ENCODE data around the gene RTL10.

RTL10 gene

DNA sequence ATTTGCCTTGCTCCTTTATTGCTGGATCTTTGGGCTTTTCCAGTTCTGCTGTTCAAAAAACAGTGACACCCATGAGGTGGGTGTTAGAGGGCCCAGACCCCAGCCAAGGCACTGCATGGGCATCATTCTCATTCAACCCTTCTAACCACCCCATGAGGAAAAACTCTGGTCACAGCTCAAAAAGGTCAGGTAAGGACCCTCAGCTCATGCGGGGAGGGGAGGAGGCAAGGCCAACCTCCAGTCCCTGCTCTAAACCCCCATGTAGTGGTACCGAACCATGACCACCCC is 7.4 kb downstream of the RTL10 start:
- H3K27ac ChIP-seq: no peak overlapping the region
- TF ChIP-seq, protein P1, sequence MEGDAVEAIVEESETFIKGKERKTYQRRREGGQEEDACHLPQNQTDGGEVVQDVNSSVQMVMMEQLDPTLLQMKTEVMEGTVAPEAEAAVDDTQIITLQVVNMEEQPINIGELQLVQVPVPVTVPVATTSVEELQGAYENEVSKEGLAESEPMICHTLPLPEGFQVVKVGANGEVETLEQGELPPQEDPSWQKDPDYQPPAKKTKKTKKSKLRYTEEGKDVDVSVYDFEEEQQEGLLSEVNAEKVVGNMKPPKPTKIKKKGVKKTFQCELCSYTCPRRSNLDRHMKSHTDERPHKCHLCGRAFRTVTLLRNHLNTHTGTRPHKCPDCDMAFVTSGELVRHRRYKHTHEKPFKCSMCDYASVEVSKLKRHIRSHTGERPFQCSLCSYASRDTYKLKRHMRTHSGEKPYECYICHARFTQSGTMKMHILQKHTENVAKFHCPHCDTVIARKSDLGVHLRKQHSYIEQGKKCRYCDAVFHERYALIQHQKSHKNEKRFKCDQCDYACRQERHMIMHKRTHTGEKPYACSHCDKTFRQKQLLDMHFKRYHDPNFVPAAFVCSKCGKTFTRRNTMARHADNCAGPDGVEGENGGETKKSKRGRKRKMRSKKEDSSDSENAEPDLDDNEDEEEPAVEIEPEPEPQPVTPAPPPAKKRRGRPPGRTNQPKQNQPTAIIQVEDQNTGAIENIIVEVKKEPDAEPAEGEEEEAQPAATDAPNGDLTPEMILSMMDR (conservative IDR thresholded peaks at IDR 0.05): no peak
- TF ChIP-seq ZFX (IDR thresholded peaks at IDR 0.05): no peak

DNA sequence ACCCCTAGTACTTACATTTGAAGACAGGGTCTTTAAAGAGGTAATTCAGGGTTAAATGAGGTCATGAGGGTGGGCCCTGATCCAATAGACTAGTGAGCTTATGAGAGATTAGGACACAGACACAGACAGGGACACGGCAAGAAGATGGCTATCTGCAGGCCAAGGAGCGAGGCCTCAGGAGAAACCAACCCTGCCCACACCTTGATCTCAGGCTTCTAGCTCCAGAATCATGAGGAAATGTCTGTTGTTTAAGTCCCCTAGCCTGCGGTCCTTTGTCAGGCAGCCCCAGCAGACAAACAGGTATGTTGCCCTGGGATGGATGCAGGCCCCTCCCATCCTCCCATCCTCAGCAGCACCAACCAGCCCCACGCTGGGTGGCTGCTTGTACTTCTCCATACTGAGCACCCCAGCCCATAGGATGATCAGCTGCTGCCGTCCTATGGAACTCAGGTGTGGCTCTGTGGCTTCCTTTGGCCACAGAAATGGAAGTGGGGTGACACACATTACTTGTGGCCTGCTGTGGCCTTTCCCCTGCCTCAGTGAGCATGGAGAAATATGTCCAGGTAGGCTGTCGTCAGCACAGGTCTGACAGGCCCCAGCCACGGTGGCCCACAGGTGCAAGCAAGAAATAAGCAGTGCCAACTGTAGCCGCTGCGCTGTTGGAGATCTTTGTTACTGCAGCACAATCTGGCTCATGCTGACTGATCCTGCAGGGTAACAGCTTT is 7.9 kb downstream of the RTL10 start:
- no peak for TF ChIP-seq ZFX (IDR thresholded peaks at IDR 0.05)
- TF ChIP-seq, protein P1 (conservative IDR thresholded peaks at IDR 0.05): no peak
- no peak overlapping the region for H3K27ac ChIP-seq

DNA sequence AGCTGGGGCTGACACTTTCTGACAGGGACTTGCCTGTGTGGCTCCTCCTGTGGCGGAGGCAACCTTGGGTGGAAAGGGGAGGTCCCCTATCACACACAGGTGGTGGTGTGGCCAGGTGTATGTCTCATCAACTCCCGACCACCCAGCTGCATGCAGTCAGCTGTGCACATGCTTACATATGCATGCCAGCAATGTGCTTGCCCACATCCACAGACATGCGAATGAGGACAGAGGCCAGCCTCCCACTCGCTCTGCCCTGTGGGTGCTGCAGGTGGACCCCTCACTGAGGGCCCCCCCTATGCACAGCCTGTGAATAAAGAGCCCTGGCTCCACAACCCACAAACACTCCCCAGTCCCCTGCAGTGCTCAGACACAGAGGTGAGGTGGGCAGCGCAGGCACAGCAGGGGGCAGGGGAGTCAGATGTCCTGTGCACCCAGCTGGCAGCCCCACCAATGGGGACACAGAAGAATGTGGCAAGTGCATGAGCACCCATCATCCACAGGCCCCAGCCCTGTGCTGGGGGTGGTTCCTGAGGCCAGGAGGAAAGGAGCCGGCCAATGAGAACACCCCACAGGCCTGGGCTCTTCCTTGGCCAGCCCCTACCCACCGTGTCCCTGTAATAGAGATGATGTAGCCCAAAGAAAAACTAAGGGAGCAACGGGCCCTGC is 9.5 kb downstream of the RTL10 start:
- no peak for TF ChIP-seq ZFX (IDR thresholded peaks at IDR 0.05)
- peak overlapping the region; percentile 66 for H3K27ac ChIP-seq

DNA sequence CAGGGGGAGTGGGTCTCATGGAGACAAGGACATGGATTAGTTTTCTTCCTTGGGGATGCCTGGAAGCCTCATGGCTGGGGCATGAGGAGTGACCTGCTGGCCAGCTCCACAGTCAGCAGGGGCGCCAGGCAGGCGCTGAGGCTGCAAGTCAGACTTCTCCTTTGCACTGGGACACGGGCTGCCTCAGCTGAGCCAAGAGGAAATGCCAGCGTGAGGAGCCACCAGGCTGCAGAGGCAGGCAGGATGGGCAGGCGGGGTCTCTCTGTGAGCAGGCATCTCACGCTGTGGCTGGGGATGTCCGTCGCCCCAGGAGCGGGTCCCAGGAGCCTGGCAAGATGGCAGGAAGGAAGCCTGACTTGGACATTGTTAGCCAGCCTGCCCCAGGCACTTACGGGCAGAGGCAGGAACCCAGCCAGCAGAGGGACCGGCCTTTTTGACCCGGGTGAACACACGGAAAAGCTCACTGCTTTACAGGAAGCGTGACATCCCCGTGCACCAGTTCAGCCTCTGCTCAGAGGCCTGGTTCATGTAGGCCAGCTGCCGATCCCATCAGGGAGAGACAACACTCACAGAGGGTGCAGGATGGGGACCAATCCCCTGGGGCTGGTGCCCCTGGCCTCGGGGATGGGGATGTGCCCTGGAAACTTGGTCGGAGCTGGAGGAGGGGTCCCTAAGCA is 10.2 kb downstream of the RTL10 start:
- TF ChIP-seq, protein P1 (conservative IDR thresholded peaks at IDR 0.05): no peak
- TF ChIP-seq ZFX (IDR thresholded peaks at IDR 0.05): peak; percentile 52; the same call in 1 of the 2 replicates
- H3K27ac ChIP-seq: peak overlapping the region; percentile 66

DNA sequence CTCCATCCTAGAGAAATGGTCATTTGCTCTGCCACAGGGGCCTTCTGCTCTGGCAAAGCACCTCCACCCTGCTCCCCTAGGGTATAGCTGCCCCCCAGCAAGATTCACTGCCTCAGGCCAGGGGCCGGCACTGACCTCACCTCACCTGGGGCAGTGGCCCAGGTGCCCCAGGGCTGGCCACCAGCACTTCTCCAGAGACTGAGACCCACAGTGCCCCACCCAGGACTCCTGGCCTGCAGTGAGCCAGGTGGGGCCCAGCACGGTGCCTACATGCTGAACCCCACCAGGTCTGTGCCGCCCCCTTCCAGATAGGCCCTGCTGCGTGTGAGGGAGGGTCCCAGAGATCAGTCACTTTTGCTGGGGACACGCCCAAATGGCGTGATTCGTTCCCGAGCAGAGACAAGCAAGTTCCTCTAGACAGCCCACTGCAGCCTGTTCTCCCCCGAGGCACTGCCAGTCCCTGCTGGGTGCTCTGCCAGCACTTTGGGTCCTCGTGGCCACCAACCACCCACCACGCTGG is 10.8 kb downstream of the RTL10 start:
- TF ChIP-seq, protein P1 (conservative IDR thresholded peaks at IDR 0.05): no peak
- TF ChIP-seq ZFX (IDR thresholded peaks at IDR 0.05): no peak
- H3K27ac ChIP-seq: peak overlapping the region; percentile 66

DNA sequence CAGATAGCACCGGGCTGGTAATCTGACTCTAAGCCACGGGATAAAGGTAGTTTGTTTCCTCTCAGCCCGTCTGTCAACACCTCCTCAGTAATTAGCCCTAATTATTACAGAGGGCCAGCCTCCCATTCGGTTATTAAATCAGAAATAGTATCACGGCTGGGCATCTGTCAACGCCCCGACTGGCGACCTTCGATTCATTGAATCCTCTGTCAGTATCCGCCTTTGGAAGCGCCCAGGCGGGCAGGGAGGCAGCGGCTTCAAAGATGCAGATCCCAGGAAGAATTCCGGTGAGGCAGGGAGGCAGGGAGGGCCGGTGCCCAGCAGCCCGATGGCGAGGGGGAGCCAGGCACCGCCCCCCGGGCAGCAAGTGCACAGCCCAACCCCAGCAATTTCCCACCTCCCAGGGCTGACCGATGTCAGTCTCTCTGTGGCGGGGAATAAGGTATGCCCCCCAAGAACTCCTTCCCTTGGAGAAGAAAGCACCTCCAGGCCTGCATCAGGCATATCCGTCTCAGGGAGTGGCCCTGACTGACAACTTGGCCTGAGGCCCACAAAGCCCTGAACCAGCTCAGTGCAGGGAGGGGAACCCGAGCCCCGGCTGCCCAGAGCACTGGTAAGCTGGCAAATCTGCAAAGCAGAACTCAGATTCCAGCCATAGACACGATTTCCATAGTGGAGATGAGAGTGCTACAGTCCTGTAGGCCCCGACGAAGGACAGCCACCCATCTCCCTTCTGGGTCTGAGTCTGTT is 11.4 kb downstream of the RTL10 start:
- peak overlapping the region; percentile 66 for H3K27ac ChIP-seq
- TF ChIP-seq, protein P1 (conservative IDR thresholded peaks at IDR 0.05): no peak

DNA sequence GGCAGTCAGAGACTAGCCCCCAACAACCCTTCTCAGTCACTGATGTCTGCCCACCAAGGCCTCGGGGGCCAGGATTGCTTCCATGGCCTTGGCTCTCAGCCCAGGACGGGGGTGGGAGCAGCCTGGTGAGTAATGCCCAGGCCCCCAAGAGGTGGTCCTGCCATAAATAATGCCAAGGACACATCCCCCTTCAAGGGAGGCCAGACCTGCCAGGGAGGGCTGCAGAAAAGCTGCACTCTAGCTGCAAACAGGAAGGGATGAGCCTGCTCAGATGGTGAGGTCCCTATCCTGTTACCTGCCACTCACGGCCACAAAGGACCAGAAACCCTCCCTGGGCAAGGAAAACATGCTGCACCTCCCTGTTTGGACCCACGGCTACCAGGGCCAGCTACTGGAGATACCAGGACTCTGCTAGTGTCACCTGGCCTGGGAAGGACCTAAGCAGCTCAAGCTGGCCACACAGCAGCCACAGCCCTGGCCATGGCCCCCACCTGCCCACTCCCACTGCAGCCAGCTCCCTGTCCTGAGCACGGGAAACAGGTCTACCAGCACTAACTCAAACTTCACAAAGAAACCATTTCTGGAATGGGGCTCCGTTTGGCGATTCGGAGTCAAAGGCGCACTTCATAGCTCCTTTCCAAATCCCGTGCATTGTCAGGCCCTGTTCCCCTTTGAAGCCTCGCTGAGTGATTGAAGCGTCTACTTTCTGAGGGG is 12.1 kb downstream of the RTL10 start:
- TF ChIP-seq, protein P1 (conservative IDR thresholded peaks at IDR 0.05): no peak
- TF ChIP-seq ZFX (IDR thresholded peaks at IDR 0.05): no peak
- no peak overlapping the region for H3K27ac ChIP-seq
